ENCODE results near the gene SPA17. TPM values are rescaled to one million over a fixed set of nuclear protein-coding genes. Genes with fewer than 3 reads are reported as not detected.

SPA17 gene
- total and polyA plus RNA-seq, 7 donors: 0.32 to 3.6 (median 0.91) TPM

DNA sequence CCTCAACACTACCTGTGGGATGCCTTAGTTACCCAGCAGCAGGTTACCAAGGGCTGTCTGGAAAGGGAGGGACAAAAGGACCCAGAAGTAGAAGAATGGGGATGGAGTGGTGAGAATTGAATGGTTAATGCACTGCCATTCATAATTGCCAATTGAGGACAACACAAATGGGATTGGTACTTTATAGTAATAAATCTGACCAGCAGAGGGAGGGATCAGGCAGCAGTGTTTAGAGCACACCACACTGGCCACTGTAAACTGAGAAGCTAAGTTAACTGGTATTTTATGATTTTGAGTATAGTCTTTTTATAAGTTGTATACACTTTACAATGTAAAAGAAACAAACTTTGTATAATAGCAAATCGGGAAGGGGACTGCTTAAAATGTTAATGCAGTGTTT lies 40.3 kb upstream of the SPA17 start:
- Histone ChIP-seq H3K27ac (no peak overlapping the region), H3K4me3 (no peak overlapping the region), H3K36me3 (ENCODE audit: insufficient read depth in 1 of 2, low read depth in 1 of 2) (peaks cover 21 to 98% of the 10 kb centered on the region in 2 donors), H3K27me3 (ENCODE audit: insufficient read depth in 3 of 3, low read length in 2 of 3) (no peaks in the 10 kb centered on the region), H3K4me1 (no peaks in the 10 kb centered on the region), H3K9me3 (no peaks in the 10 kb centered on the region)
- 90 to 97% (median 95%) methylated on average over 1 of the region's 1 CpG for WGBS, 3 donors
- intact Hi-C loops (cut with DNase I): no loop called here
- ATAC-seq (no peak), DNase-seq (no peak)
- TF ChIP-seq CTCF (IDR thresholded peaks at IDR 0.05): no peak

DNA sequence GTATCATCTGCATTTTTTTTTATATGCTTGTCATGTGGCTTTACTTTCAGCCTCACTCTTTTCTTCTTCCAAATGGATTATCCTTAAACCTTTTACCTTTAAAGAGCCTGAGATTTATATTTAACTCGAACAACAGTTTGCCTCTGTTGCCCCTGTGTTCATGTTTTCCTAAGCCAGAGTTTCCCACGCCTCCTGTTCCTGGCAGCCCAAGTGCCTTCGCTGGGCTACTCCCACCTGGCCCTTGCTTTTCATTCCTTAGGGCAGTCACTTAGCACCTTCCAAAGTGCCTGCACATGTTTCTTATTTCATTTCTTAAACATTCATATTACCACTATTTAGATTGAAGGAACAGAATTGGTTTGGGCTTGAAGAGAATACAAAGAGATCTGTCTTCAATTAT lies 37.8 kb upstream of the SPA17 start:
- ATAC-seq (no peak), DNase-seq (no peak)
- Histone ChIP-seq H3K4me3 (no peak overlapping the region), H3K36me3 (ENCODE audit: insufficient read depth in 1 of 2, low read depth in 1 of 2) (peaks cover 15 to 91% of the 10 kb centered on the region in 2 donors), H3K4me1 (no peaks in the 10 kb centered on the region), H3K9me3 (no peaks in the 10 kb centered on the region), H3K27ac (no peak overlapping the region), H3K27me3 (ENCODE audit: insufficient read depth in 3 of 3, low read length in 2 of 3) (no peaks in the 10 kb centered on the region)
- intact Hi-C loops (cut with DNase I): no loop called here
- no peak for TF ChIP-seq CTCF (IDR thresholded peaks at IDR 0.05)
- WGBS, 3 donors: 70 to 82% (median 72%) methylated on average over 3 of the region's 3 CpGs

GRCh38 chr11:124638500-124638899 lies 35.2 kb upstream of the SPA17 start:
- WGBS, 3 donors: 90 to 96% (median 94%) methylated on average over 3 of the region's 3 CpGs
- Histone ChIP-seq H3K27me3 (ENCODE audit: insufficient read depth in 3 of 3, low read length in 2 of 3) (no peaks in the 10 kb centered on the region), H3K9me3 (no peaks in the 10 kb centered on the region), H3K36me3 (ENCODE audit: insufficient read depth in 1 of 2, low read depth in 1 of 2) (peaks cover 7 to 70% of the 10 kb centered on the region in 2 donors), H3K4me1 (no peaks in the 10 kb centered on the region), H3K4me3 (no peak overlapping the region), H3K27ac (no peak overlapping the region)
- ATAC-seq (no peak), DNase-seq (no peak)
- no peak for TF ChIP-seq CTCF (IDR thresholded peaks at IDR 0.05)
- intact Hi-C loops (cut with DNase I): no loop called here

- H3K9me3 ChIP-seq: no peaks in the 10 kb centered on the region
- ATAC-seq: no peak
- TF ChIP-seq CTCF (IDR thresholded peaks at IDR 0.05): no peak
- 61 to 75% (median 69%) methylated on average over 1 of the region's 1 CpG for WGBS, 3 donors
- H3K4me1 ChIP-seq: no peaks in the 10 kb centered on the region
- H3K27me3 ChIP-seq (ENCODE audit: insufficient read depth in 3 of 3, low read length in 2 of 3): no peaks in the 10 kb centered on the region
- intact Hi-C loops (cut with DNase I): no loop called here
- no peak overlapping the region for H3K27ac ChIP-seq
- peaks cover 7 to 63% of the 10 kb centered on the region in 2 donors for H3K36me3 ChIP-seq (ENCODE audit: insufficient read depth in 1 of 2, low read depth in 1 of 2)
- no peak overlapping the region for H3K4me3 ChIP-seq
- DNase-seq: no peak
Observed at GRCh38 chr11:124639186-124639585, 34.5 kb upstream of the SPA17 start.

GRCh38 chr11:124640666-124641065 lies 33.0 kb upstream of the SPA17 start:
- ATAC-seq: no peak
- H3K4me3 ChIP-seq: no peak overlapping the region
- no peak for TF ChIP-seq CTCF (IDR thresholded peaks at IDR 0.05)
- no peaks in the 10 kb centered on the region for H3K27me3 ChIP-seq (ENCODE audit: insufficient read depth in 3 of 3, low read length in 2 of 3)
- no peak overlapping the region for H3K27ac ChIP-seq
- intact Hi-C loops (cut with DNase I): loop anchor here in 1 of 2 donors (5.0 kb wide), 1 partner anchor 197 kb away; no protein-coding TSS in a partner anchor
- no peaks in the 10 kb centered on the region for H3K9me3 ChIP-seq
- 82 to 86% (median 82%) methylated on average over 5 of the region's 5 CpGs for WGBS, 3 donors
- peaks cover 7 to 50% of the 10 kb centered on the region in 2 donors for H3K36me3 ChIP-seq (ENCODE audit: insufficient read depth in 1 of 2, low read depth in 1 of 2)
- no peak for DNase-seq
- no peaks in the 10 kb centered on the region for H3K4me1 ChIP-seq

All from psoas muscle (tissue), 8 donors.